Stimulated activated CD4-positive, alpha-beta T cell treated with anti-CD3 and anti-CD28 coated beads, Interleukin-15, amount 100 ng/mL, for 24 hours (primary cell): Measurements from ENCODE around the gene OR2H1.

Experiments
- DNase-seq: peaks from one replicate; pipeline ENCODE4 v3.0.0-alpha.2; 2020

Gene OR2H1

DNA sequence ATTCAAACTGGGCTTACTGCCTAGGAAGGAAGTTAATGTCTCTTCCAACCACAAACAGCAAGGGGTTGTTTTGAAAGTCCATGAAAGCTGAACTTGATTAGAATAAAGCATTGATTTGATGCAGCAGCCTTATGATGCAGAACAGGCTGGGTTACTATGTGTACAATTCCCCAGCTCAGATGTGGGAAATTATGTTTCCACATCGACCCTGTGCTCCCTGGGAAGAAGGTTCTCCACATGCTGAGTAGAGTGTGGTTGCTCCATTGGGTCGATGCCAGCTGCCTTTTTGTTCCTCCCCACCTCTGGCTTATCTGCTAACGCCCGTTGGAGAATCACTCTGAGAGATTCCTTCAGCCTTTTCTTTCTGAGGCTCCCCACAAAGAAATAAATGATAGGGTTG is 29.6 kb downstream of the OR2H1 start:
- DNase-seq: no peak

DNA sequence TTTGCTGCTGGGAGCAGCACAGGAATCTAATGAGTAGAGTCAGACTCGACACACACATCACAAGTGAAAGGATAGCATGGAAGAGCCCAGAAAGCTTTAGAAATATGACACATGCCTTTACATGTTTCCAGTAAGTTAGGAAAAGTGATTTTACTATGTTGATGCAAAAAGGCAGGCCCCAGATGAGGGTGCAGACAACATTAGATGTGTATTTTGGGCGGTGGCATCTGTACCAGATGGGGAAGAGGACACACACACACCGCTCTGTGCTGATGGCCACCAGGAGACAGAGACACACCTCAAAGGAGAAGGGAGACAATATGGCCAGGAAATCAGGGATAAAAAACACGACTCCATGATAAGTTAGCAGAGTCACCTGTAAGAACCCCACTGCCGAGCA is 30.2 kb downstream of the OR2H1 start:
- DNase-seq: no peak

DNA sequence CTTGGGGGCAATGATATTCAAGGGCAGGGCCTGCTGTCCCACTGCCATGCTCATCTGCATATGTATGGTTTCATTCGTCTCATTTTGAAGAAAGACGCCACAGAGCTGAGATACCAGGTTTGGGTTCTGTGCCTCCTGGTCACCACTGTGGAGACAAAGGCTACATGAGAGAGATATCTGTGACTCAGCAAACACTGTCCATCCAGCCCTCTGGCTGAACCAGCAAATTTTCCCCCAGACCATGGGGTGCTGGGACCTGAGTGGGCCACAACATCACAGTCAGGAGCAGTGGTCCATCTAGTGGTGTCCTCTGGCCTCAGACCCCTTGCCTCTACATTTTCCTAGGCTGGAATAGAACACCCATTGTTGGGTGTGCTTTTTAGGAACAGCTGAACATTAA is 30.7 kb downstream of the OR2H1 start, which contains the start of gene MAS1L:
Gene MAS1L, minus strand, starts transcription at position 297 of the 400 bp plus-strand sequence. Its CDS starts 54 bp downstream, at position 243.
- DNase-seq: no peak

DNA sequence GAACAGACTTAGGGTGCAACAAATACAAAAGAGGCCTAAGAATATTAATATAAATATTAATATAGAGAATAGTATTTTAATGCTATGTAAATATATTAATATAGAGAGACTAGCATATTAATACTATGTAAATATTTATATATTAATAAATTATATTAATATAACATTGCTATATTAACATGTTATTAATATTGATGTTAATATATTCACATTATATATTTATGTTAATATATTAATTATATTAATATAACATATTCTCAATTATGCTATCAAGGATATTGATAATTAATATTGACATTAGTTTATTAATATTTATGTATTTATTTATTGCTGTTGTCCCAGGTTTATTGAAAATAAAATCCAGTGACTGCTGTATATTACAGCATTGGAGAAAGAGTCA is 31.9 kb downstream of the OR2H1 start:
- no peak for DNase-seq

DNA sequence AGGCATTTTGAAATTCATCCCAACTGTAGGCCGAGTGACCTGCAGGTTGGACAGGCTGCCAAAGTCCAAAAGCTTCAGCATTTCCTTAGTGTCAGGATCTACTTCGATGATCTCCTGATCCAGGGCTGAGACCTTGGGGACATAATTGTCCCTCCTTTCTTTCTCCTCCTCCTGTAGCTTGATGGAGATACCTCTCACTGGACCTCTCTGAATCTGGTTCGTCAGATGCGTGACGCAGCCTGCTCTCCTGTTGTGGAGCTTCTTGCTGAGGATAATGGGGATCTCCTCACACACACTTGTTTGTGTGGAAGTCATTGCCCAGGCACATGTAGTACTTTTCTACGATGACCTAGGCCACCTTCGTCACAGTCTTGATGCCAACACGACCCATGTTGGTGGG is 32.3 kb downstream of the OR2H1 start:
- peak; percentile 23 for DNase-seq

DNA sequence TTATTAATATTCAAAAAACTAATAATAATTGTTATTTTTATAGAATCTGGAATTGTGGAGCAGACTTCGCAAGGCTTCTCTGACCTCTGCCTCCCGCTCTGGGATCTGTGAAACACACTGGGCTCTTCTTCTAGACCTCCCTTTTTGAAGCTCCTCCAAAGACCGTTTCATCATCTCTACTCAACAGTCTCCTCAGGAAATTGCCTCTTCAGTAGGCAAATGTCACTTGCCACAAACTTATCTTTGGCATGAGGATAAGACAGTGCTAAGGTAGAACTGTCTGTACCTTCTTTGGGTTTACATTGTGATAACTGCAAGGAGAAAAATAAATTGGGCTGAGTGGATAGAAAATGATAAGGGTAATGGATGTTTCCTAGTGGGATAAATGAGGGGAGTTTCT is 33.1 kb downstream of the OR2H1 start:
- no peak for DNase-seq

DNA sequence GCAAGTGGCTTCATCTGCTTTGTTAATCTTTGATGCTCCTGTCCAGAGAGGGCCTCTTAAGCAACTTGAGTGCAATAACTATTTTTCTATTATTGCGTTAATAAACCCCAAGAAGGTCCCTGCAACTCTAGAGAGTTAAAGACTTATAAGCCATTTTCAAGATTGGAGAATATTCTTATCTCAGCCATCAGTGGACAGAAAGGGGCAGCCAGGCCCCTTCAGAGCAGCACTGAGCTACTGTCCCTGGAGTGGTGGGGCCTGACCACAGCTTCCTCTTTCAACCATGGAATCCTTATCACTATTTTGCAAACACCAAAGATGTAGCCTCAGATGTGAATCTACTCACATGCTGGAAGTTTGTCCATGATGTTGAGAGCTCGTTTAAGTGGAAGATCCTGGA is 33.6 kb downstream of the OR2H1 start:
- no peak for DNase-seq

DNA sequence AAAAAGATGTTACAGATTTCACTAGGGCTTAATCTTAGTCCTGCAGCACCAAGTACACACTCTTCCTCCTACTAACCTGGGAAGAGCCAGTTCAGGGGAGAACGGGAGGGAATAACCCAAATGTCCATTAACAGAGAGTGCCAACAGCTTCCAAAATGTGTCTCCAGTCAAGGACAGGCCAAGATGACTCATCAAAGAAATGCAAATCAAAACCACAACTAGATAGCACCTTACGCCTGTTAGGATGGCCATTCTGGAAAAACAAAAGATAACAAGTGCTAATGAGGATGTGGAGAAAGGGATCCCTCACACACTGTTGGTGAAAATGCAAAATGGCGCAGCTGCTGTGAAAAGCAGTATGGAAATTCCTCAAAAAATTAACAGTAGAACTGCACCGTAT is 34.6 kb downstream of the OR2H1 start:
- no peak for DNase-seq

DNA sequence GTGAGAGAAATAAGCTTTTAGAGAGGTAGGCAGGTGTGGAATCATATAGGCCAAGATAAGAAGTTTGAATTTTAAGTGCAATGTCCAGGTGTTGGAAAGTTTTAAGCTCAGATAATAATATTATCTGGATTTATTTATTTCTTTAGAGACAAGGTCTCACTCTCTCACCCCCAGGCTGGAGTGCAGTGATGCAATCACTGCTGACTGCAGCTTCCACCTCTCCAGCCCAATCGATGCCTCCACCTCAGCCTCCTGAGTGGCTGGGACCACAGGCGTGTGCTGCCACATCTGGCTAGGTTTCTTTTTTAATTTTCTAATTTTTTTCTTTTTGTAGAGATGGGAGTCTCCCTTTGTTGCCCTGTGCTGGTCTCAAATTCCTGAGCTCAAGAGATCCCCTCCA is 36.3 kb downstream of the OR2H1 start:
- no peak for DNase-seq

DNA sequence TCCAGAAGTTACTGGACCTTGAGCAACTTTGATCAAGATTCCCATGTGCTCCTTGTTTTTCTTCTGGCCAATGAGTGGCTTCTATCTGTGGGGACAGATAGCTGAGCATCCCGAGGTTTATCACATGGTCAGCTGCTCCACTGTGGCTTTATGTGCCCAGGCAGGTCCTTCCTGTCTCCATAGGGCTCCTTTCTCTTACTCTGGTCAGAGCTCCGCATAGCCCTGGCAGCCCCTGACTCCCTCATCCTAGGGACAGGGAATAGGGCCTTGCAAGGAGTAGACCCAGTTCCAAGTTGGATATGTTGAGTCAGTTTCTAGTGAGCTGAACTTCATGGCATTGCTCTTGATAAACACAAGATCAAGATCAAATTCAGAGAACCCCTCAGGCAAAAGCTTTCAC is 37.2 kb downstream of the OR2H1 start:
- DNase-seq: no peak

DNA sequence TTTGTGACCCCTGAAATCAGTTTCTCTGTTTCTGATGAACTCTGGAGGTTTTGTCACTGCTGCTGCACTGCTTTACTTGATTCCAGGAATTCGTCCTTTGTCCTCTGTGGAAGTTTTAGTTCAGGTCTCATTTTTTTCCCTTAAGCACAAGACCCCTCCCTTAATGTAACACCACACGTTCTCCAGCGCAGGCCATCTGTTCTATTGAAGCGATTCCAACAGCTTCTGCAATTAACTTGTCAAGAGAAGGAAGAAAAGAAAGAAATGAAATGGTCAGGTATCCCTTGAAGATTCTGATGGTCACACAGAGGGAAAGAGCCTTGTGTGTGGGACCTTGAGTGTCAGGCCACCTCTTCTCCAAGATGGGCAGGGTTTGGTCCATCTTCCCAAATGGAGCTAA is 38.6 kb downstream of the OR2H1 start:
- no peak for DNase-seq

DNA sequence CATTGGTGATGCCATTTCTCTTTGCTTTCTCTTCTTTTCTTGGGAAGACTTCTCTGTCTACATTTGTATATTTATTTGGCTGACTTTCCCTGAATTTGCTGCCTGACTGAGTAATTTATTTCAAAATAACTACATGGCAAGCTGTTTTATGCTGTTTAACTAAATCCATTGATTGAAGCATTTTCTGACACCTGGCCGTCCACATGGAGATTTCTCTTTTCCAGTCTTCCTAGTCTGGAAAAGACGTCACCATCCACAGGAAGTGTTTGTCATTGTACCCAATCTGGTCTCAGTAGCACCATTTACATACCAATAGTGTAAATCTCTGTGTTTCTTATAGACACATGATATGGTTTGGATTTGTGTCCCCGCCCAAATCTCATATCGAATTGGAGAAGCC is 40.0 kb downstream of the OR2H1 start:
- no peak for DNase-seq

DNA sequence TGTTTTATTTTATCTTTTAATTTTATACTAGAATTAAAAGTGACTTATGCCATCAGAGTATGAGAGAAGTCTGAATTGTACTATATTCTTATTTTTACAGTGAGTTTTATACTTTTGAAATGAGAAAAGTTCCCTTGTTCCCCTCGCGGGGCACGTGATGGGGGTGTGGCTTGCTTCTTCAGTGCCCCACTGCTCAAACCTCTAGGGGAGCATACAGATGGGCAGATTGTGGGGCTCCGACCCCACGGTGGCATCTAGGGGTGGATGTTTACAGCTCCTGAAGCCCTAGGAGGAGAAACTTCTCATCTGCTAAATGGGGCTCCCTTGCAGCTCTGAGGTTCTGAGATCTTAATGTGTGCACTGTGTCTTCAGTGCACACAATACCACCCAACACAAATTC is 42.7 kb downstream of the OR2H1 start:
- no peak for DNase-seq

DNA sequence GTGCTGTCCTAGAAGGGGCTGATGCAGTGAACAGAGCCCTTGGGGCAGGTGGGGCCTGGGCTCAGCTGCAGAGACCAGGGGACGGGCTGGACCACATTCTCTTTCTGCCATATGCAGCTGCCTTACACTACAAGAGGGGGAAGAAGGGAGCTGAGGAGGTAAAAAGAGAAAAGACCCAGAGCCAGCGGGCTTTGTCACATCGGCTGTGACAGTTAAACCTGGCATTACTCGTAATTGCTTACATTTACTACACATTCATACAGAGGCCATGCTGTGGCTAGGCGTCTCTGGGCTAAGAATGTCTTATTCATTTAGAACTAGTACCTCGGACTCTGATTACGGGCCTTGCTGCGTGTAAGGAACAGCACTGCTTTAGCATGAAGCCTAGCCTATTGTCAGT is 43.6 kb downstream of the OR2H1 start:
- no peak for DNase-seq

DNA sequence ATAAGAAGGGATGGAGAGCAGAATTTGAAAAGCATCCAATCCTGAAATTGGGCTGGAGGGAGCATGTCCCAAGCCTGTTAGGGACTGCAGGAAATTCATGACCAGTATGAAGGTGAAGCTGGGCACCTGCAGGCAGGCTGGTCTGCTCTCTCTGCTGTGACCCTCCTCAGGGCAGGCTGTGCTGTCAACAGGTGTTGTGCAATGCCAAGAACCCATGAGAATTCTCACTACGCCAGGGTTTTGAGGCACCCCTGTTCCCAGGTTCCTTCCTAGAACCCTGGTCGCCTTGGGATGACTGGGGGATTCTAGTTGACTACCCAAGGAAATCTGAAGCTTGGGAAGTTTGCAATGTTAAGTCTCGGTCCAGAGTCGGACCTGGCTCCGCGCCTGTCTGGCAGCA is 44.2 kb downstream of the OR2H1 start:
- no peak for DNase-seq

DNA sequence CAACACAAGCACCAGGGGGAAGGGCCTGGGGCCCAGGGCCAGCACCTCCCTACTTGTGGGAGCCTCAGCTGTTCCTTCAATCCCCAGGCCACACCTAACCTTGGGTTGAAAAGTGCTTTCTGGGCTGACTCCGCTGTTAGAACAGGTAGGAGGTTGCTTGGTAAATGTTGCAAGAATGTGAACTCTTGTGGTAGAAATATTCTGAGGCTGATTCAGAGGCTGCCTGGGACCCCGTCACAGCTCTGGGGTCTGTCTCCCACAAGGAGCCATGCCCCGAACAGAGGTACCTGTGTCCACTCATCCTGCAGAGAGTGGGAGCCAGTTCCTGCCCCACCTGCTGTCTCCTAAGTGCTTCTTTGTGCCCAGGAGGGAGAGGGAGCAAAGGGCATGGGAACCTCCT is 45.2 kb downstream of the OR2H1 start:
- DNase-seq: no peak

DNA sequence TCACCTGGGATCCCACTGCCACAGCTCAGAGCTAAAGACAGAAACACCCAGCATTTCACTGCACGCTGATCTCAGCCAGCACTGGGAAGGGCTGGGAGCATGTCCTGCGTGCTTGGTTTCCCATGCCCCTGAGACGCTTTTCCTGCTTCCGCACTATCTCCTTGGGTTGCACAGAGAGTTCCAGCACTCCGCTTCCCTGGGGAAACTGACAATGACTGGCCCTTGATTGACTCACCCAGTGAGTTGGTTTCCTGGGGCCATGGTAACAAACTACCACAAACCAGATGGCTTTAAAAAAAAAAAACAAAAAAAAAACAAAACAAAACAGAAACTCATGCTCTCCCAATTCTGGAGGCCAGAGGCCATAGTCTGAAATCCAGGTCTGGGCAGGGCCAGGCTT is 45.6 kb downstream of the OR2H1 start:
- DNase-seq: no peak

DNA sequence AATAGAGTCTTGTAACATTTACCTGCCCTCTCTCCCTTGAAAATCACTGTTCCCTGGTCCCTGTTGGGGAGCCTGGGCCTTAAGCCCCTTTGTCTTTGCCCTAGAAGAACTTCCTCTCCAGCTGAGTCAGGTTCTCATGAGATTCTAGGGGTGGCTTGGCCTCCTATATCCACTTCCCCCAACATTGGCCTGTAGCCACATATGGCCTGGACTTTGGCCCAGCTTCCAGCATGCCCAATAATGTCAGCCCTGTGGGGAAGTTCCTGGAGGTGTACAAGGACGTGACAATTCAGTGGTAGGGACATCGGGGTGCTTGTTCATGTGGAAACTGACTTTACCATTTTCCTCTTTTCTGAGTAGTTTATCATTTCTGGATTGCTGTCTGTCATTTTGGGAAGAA is 48.0 kb downstream of the OR2H1 start:
- no peak for DNase-seq

DNA sequence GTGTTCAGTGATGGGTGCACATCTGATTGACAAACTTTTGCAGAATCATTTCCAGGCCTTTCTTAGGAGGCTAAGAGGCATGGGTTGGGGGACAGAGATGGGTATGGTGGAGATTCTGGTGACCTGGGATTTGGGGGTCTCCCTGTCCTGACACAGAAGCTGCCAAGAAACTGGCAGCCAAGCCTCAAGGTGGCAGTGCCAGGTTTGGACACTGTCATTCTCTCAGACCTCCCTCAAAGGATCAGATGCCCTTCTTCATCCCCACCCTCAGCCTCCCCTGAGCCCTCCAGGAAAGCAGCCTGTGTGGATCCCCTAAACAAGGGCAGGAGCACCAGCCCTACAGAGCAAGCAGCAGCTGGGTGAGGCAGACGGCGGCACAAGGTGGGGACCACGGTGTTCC is 48.9 kb downstream of the OR2H1 start:
- DNase-seq: no peak

DNA sequence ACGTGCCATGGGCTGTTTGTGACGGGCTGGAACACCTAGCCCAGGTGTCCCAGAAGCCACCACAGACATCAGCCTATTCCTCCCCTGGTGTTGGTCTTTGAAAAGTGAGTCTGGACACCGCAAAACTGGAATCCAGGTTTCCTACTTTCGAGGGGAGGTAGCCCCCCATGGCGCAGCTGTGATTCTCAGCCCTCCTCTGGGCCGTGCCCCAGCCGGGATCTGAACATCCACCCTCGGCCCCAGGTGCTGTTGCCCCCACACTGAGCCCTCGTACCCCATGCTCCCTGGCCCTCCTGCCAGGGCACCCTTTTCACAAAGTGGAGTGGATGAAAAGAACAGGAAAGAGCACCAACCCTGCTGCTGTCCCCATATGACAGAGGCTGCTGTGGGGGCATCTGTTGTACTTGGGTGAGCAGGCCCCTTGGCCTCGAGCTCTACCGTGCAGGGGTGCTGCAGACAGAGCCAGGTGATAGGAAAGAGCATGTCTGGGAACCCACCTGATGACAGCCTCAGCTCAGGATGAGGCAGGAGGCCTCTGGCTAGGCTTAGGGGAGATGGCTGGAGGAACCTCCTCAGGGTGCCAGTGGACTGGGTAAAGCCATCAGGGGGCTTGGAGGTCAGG is 49.6 kb downstream of the OR2H1 start:
- no peak for DNase-seq

DNA sequence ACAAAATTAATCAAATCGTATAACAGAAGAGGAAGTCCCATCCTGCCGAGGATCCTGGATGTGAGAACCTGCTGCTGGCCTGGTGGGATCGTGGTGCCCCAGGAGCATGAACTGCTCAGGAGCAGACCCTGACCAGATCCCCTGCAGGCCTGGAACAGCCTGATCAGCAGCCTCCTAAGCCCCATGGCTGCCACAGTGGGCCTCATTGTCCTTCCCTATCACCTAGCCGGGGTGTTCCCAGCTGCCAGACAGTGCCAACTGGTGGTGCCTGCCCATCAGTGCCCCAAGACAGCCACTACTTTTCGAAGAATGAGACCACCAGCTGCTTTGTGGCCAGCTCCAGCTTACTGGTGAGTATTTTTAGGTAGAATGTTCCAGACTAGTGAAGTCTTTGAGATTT is 50.4 kb downstream of the OR2H1 start:
- no peak for DNase-seq

DNA sequence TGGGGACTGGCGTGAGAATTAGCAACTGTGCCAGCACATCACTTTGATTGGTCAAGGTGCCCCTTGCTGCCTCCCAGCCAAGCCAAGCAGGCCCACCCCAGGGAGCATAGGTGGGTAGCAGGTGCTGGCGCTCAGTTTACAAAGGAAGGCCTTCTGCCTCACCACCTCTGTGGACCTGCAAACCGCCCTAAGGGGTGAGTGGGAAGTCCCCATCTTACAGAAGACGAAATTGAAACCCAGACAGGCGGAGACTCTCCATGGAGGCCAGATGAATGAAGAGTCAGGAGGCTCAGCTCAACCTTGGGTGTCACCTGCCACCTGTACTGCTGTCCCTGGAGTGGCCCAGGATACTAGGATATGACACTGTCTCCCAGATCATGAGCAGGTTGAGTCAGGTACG is 52.3 kb downstream of the OR2H1 start:
- no peak for DNase-seq

DNA sequence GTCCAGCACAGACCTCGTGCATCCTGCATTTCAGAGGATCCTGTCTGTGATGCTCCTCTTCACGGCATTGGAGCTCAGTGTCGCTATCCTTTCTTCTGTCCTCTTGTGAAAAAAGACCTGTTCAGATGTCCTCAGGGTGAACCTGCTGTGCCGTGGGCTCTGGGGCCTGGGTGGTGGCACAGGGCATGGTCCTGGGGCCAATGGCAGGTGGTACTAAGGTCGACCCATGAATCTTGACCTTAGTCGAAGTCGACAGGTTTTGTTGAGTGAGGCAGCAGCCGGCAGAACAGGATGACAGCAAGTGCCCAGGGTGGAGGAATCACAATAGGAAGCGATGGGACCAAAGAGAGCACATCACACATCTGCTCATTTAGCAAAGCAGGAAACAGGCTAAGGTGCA is 52.8 kb downstream of the OR2H1 start:
- DNase-seq: no peak

DNA sequence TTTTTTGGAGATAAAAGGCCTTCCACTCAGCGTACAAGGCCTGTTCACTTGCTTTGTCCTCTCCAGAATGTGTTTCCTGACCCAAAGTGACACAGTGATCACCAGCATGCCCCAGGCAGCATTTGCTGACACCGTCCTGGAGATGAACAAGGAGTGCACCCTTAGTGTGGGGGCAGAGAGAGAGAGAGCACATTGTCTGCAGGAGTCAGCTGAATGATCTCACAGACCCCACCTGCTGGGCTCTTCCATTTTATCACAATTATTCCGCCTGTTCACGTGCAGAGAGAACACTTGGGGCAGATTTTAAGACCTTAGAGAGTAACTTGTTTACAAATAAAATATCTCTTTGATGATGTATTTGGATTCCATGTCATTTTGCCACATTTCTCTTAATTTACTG is 53.2 kb downstream of the OR2H1 start:
- DNase-seq: no peak

DNA sequence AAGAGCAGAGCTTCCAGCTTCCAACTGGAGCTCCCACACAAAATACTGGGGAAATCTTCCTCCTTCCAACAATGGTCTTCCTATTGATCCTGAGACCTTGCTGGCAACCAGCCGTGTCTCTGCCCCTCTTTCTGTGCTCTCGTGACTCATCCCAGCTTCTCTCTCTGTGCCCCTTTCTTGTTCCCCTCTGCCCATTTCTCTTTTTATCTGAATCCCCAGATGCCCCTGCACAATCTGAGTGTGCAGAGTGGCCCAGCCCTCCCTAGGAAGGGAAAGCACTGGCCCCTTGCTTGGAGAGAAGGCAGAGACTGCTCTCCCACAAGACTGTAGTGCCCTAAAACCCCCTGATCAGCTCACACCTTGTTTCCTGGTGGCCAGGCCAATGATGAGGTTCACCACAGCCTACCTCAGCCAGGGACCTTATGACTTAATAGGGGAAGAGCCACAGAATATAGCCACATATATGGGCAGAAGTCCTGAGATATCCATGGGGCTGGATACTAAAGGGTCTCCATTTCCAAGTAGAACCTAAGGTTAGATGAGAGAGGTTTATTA is 53.9 kb downstream of the OR2H1 start:
- no peak for DNase-seq
